ENCODE results near the gene TRPV6. TPM values are rescaled to one million over a fixed set of nuclear protein-coding genes. Genes with fewer than 3 reads are reported as not detected.

Gene TRPV6
- total RNA-seq, 1 experiment from 2014 or later: 1.7 TPM

- H3K9ac ChIP-seq (ENCODE audit: low read length): no peak overlapping the region
- H2AFZ ChIP-seq (ENCODE audit: low read depth, low read length, poor library complexity, severe bottlenecking): no peak overlapping the region
- CTCF ChIA-PET: no interaction called here
- ATAC-seq (no peak), DNase-seq (ENCODE audit: low read depth, low spot score) (no peak)
- POLR2A ChIA-PET: no interaction called here
- H3K9me3 ChIP-seq (ENCODE audit: control insufficient read depth in 1 of 2, insufficient read depth in 1 of 2, low read depth in 1 of 2, low read length in 2 of 2): no peaks in the 10 kb centered on the region
- no peak overlapping the region for H3K27ac ChIP-seq (ENCODE audit: low read depth, low read length)
- H3K79me2 ChIP-seq (ENCODE audit: insufficient read depth, low read length): no peaks in the 10 kb centered on the region
- no peak overlapping the region for H3K4me3 ChIP-seq (replicated peaks in 1 of 2; ENCODE audit: low read depth in 1 of 2, low read length in 2 of 2)
- TF ChIP-seq CEBPB (IDR thresholded peaks at IDR 0.05; ENCODE audit: low read depth) (no peak), RAD21 (IDR thresholded peaks at IDR 0.05; ENCODE audit: low read depth) (no peak), EGR1 (IDR thresholded peaks at IDR 0.05; ENCODE audit: low read depth) (no peak), TCF7L2 (IDR thresholded peaks at IDR 0.05; ENCODE audit: borderline replicate concordance, extremely low read depth, insufficient read depth, insufficient read length) (no peak), EZH2phosphoT487 (IDR thresholded peaks at IDR 0.05; ENCODE audit: borderline replicate concordance) (no peak), EZH2 (IDR thresholded peaks at IDR 0.05) (no peak), POLR2AphosphoS5 (IDR thresholded peaks at IDR 0.05; ENCODE audit: low read depth, low read length) (no peak), POLR2A (IDR thresholded peaks at IDR 0.05; ENCODE audit: borderline replicate concordance, extremely low read depth, insufficient read depth, insufficient read length) (no peak), CBX3 (IDR thresholded peaks at IDR 0.05; ENCODE audit: low read depth) (no peak), JUND (IDR thresholded peaks at IDR 0.05) (no peak), FOSL1 (IDR thresholded peaks at IDR 0.05; ENCODE audit: low read depth) (no peak), CTCF (IDR thresholded peaks at IDR 0.05 in 2 of 3, conservative IDR thresholded peaks at IDR 0.05 in 1 of 3; ENCODE audit: borderline replicate concordance in 1 of 3, insufficient read depth in 1 of 3, low read depth in 2 of 3, low read length in 2 of 3) (no peak), SRF (IDR thresholded peaks at IDR 0.05; ENCODE audit: low read depth) (no peak), YY1 (IDR thresholded peaks at IDR 0.05; ENCODE audit: extremely low read depth, insufficient replicate concordance, low read depth, low read length) (no peak)
- TF ChIP-seq, protein P1, sequence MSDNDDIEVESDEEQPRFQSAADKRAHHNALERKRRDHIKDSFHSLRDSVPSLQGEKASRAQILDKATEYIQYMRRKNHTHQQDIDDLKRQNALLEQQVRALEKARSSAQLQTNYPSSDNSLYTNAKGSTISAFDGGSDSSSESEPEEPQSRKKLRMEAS (IDR thresholded peaks at IDR 0.05): no peak
- TF ChIP-seq, protein P2, sequence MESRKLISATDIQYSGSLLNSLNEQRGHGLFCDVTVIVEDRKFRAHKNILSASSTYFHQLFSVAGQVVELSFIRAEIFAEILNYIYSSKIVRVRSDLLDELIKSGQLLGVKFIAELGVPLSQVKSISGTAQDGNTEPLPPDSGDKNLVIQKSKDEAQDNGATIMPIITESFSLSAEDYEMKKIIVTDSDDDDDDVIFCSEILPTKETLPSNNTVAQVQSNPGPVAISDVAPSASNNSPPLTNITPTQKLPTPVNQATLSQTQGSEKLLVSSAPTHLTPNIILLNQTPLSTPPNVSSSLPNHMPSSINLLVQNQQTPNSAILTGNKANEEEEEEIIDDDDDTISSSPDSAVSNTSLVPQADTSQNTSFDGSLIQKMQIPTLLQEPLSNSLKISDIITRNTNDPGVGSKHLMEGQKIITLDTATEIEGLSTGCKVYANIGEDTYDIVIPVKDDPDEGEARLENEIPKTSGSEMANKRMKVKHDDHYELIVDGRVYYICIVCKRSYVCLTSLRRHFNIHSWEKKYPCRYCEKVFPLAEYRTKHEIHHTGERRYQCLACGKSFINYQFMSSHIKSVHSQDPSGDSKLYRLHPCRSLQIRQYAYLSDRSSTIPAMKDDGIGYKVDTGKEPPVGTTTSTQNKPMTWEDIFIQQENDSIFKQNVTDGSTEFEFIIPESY (IDR thresholded peaks at IDR 0.05; ENCODE audit: extremely low read depth, insufficient replicate concordance, low read length): no peak
- no peaks in the 10 kb centered on the region for H3K27me3 ChIP-seq (ENCODE audit: insufficient read depth, low read length)
- no peaks in the 10 kb centered on the region for H3K36me3 ChIP-seq (ENCODE audit: control insufficient read depth in 1 of 2, insufficient read depth in 2 of 2, low read length in 2 of 2)
- H3K9me2 ChIP-seq (ENCODE audit: insufficient read depth): no peaks in the 10 kb centered on the region
- no peaks in the 10 kb centered on the region for H4K20me1 ChIP-seq (ENCODE audit: insufficient read depth)
- BruUV-seq (replicated peaks): no TSS peak
- intact Hi-C loops (cut with micrococcal nuclease): no loop called here
- H3K4me2 ChIP-seq (ENCODE audit: low read length): no peak overlapping the region
- no peaks in the 10 kb centered on the region for H3K4me1 ChIP-seq (ENCODE audit: control insufficient read depth in 1 of 2, insufficient read depth in 2 of 2, low read length in 2 of 2)
- RAD21 ChIA-PET (ENCODE audit: low non-redundant PET in 1 of 2, low total read pairs in 2 of 2, uncharacterized antibody in 2 of 2, unreplicated experiment in 2 of 2): no interaction called here
These were observed 46.9 kb downstream of the TRPV6 start for GRCh38 chr7:142838461-142839213.
